GM06990 (cell line): ENCODE measurements around the gene PRKCE.

Experiments used
- DNase-seq: peaks from one replicate; pipeline ENCODE4 v3.0.0-alpha.2; 2011; ENCODE audit not compliant: insufficient read length; ENCODE audit errors: extremely low read depth
- H3K27me3 ChIP-seq: replicated peaks from 2 replicates; pipeline ENCODE4 v1.6.0; 2011; ENCODE audit warnings: low read length; ENCODE audit not compliant: control insufficient read depth, insufficient read depth
- H3K36me3 ChIP-seq: 2 replicates; pipeline ENCODE4 v1.5.1; 2011; ENCODE audit warnings: low read length; ENCODE audit not compliant: control insufficient read depth, insufficient read depth
- H3K4me3 ChIP-seq: replicated peaks from 2 replicates; pipeline ENCODE4 v1.5.1; 2011; ENCODE audit warnings: low read depth, mild to moderate bottlenecking, control low read depth, low read length
- CTCF ChIP-seq: IDR thresholded peaks from 2 replicates; pipeline ENCODE4 v1.5.1; 2011; ENCODE audit warnings: low read length, control low read depth, mild to moderate bottlenecking, inconsistent platforms; ENCODE audit not compliant: insufficient read depth, poor library complexity, severe bottlenecking

The PRKCE gene

GRCh38 chr2:45953376-45954027 is 302.0 kb downstream of the PRKCE start:
- no peak overlapping the region for H3K4me3 ChIP-seq
- TF ChIP-seq CTCF, result no peak
- DNase-seq, result no peak

GRCh38 chr2:45954233-45954850 is 302.9 kb downstream of the PRKCE start:
- DNase-seq, result no peak
- Histone ChIP-seq H3K27me3 (no peaks in the 10 kb centered on the region), H3K4me3 (no peak overlapping the region), H3K36me3 (no peaks in the 10 kb centered on the region)
- TF ChIP-seq CTCF, result no peak

More at GRCh38 chr2:45953376-45954027, 302.0 kb downstream of the PRKCE start:
- no peaks in the 10 kb centered on the region for H3K27me3 ChIP-seq
- no peaks in the 10 kb centered on the region for H3K36me3 ChIP-seq

GRCh38 chr2:45957533-45958227 is 306.2 kb downstream of the PRKCE start:
- TF ChIP-seq CTCF, result no peak
- Histone ChIP-seq H3K4me3 (no peak overlapping the region), H3K36me3 (no peaks in the 10 kb centered on the region), H3K27me3 (no peaks in the 10 kb centered on the region; the same call in 1 of the 2 replicates)
- no peak for DNase-seq

GRCh38 chr2:45960057-45960863 is 308.8 kb downstream of the PRKCE start:
- DNase-seq, result no peak
- Histone ChIP-seq H3K4me3 (no peak overlapping the region), H3K36me3 (no peaks in the 10 kb centered on the region), H3K27me3 (no peaks in the 10 kb centered on the region; the same call in 1 of the 2 replicates)
- no peak for TF ChIP-seq CTCF

- DNase-seq, result no peak
- Histone ChIP-seq H3K4me3 (no peak overlapping the region), H3K36me3 (no peaks in the 10 kb centered on the region), H3K27me3 (no peaks in the 10 kb centered on the region; the same call in 1 of the 2 replicates)
- TF ChIP-seq CTCF, result no peak
Measured at GRCh38 chr2:45962177-45962921, 310.9 kb downstream of the PRKCE start.
